Astrocyte (in vitro differentiated cells and primary cell): ENCODE data around the gene STX17. TPM values are rescaled to one million over a fixed set of nuclear protein-coding genes. Genes with fewer than 3 reads are reported as not detected.

Experiments
- DNase-seq: peaks from one replicate; pipeline ENCODE4 v3.0.0-alpha.2; 2010; ENCODE audit warnings: low read depth
- FAIRE-seq: peaks from 2 replicates; lab custom pipeline; 2011; peaks lifted over from hg19 to GRCh38; lab: Jason Lieb, UNC
- H2AFZ ChIP-seq: 2 replicates; pipeline ENCODE4 v1.6.0; 2012; ENCODE audit warnings: low read depth, low read length, inconsistent platforms
- H3K27ac ChIP-seq: 2 replicates; pipeline ENCODE4 v1.5.1; 2011; ENCODE audit warnings: low read depth, low read length, inconsistent platforms
- H3K27me3 ChIP-seq: 2 replicates; pipeline ENCODE4 v1.6.0; 2011; ENCODE audit warnings: low read length, inconsistent platforms; ENCODE audit not compliant: insufficient read depth
- H3K36me3 ChIP-seq: 2 replicates; pipeline ENCODE4 v1.5.1; 2011; ENCODE audit warnings: low read length, inconsistent platforms; ENCODE audit not compliant: insufficient read depth
- H3K4me1 ChIP-seq: 2 replicates; pipeline ENCODE4 v1.5.1; 2011; ENCODE audit warnings: low read length, inconsistent platforms; ENCODE audit not compliant: insufficient read depth
- H3K4me2 ChIP-seq: 2 replicates; pipeline ENCODE4 v1.6.0; 2012; ENCODE audit warnings: low read length, inconsistent platforms
- H3K4me3 ChIP-seq: 2 replicates; pipeline ENCODE4 v1.5.1; 2011; ENCODE audit warnings: low read depth, mild to moderate bottlenecking, low read length, inconsistent platforms; ENCODE audit not compliant: insufficient read depth
- H3K79me2 ChIP-seq: 2 replicates; pipeline ENCODE4 v1.6.0; 2012; ENCODE audit warnings: mild to moderate bottlenecking, low read length, inconsistent platforms; ENCODE audit not compliant: insufficient read depth
- H3K9ac ChIP-seq: 2 replicates; pipeline ENCODE4 v1.6.0; 2012; ENCODE audit warnings: mild to moderate bottlenecking, low read length, inconsistent platforms
- H3K9me3 ChIP-seq: 2 replicates; pipeline ENCODE4 v1.5.1; 2012; ENCODE audit warnings: low read depth, mild to moderate bottlenecking, low read length, inconsistent platforms; ENCODE audit not compliant: insufficient read depth
- H4K20me1 ChIP-seq: 2 replicates; pipeline ENCODE4 v1.6.0; 2012; ENCODE audit warnings: low read length, inconsistent platforms; ENCODE audit not compliant: insufficient read depth
- H3K27ac Mint-ChIP-seq: one replicate; pipeline ENCODE4 v1.8.0; 2021; ENCODE audit warnings: mild to moderate bottlenecking, mixed read lengths; ENCODE audit not compliant: unreplicated experiment
- H3K27me3 Mint-ChIP-seq: one replicate; pipeline ENCODE4 v1.8.0; 2021; ENCODE audit warnings: low read depth, mixed read lengths; ENCODE audit not compliant: unreplicated experiment
- H3K36me3 Mint-ChIP-seq: one replicate; pipeline ENCODE4 v1.8.0; 2021; ENCODE audit warnings: low read depth, mixed read lengths; ENCODE audit not compliant: unreplicated experiment
- H3K4me1 Mint-ChIP-seq: one replicate; pipeline ENCODE4 v1.8.0; 2021; ENCODE audit warnings: low read depth, mixed read lengths; ENCODE audit not compliant: unreplicated experiment
- H3K4me3 Mint-ChIP-seq: one replicate; pipeline ENCODE4 v1.8.0; 2021; ENCODE audit warnings: mild to moderate bottlenecking, moderate library complexity, mixed read lengths; ENCODE audit not compliant: unreplicated experiment
- H3K9me3 Mint-ChIP-seq: one replicate; pipeline ENCODE4 v1.8.0; 2021; ENCODE audit warnings: mild to moderate bottlenecking, mixed read lengths; ENCODE audit not compliant: unreplicated experiment
- EZH2 ChIP-seq: IDR thresholded peaks from 2 replicates; pipeline ENCODE4 v1.6.1; 2012; ENCODE audit warnings: mild to moderate bottlenecking, low read length, inconsistent platforms; ENCODE audit not compliant: insufficient read depth
- total RNA-seq: library from RNA; stranded (reverse); gene quantifications from 2 replicates; pipeline ENCODE4 v1.2.1, GENCODE V29; 2021
- TF ChIP-seq, protein P1 (sequence below): IDR thresholded peaks from 2 replicates; pipeline ENCODE4 v1.5.1; 2011; ENCODE audit warnings: low read depth, mild to moderate bottlenecking, inconsistent platforms, low read length, moderate library complexity; ENCODE audit not compliant: insufficient read depth

Gene STX17
- total RNA-seq, 1 donor from 2014 or later = 28.3 TPM

DNA sequence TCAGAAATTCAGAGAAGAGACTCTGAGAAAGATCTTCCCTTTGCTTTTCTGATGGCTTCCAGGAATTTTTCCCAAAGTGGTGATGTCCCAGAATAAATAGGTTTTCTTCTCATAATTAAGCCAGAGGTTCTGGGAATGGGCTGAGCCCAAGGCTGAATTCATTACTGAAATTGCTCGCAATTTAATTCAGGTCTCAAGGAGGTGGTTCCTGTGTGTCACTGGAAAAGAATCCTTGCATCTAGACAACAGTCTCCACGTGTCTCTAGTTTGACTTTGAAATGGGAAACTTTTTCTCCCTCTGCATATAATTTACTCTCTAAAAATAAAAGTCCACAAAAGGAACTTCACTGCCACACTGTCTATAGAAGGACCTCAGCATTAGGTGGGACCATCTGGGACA, 27.8 kb upstream of the STX17 start:
- peak; percentile 20 for FAIRE-seq
- no peak overlapping the region for H3K4me3 Mint-ChIP-seq
- Histone ChIP-seq H3K9me3 (no peaks in the 10 kb centered on the region), H2AFZ (no peak overlapping the region), H3K9ac (no peak overlapping the region), H3K36me3 (no peaks in the 10 kb centered on the region), H3K4me2 (no peak overlapping the region), H3K27me3 (peaks cover 11% of the 10 kb centered on the region), H3K4me1 (peaks cover 6% of the 10 kb centered on the region), H4K20me1 (peaks cover 5% of the 10 kb centered on the region), H3K4me3 (no peak overlapping the region), H3K27ac (no peak overlapping the region), H3K79me2 (no peaks in the 10 kb centered on the region)
- peak; percentile 25 for DNase-seq
- TF ChIP-seq EZH2 = no peak
- TF ChIP-seq, protein P1, sequence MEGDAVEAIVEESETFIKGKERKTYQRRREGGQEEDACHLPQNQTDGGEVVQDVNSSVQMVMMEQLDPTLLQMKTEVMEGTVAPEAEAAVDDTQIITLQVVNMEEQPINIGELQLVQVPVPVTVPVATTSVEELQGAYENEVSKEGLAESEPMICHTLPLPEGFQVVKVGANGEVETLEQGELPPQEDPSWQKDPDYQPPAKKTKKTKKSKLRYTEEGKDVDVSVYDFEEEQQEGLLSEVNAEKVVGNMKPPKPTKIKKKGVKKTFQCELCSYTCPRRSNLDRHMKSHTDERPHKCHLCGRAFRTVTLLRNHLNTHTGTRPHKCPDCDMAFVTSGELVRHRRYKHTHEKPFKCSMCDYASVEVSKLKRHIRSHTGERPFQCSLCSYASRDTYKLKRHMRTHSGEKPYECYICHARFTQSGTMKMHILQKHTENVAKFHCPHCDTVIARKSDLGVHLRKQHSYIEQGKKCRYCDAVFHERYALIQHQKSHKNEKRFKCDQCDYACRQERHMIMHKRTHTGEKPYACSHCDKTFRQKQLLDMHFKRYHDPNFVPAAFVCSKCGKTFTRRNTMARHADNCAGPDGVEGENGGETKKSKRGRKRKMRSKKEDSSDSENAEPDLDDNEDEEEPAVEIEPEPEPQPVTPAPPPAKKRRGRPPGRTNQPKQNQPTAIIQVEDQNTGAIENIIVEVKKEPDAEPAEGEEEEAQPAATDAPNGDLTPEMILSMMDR = no peak
- H3K27me3 Mint-ChIP-seq = no peaks in the 10 kb centered on the region
- H3K36me3 Mint-ChIP-seq = peaks cover 4% of the 10 kb centered on the region
- H3K9me3 Mint-ChIP-seq = peaks cover 3% of the 10 kb centered on the region
- no peak overlapping the region for H3K27ac Mint-ChIP-seq
- H3K4me1 Mint-ChIP-seq = peaks cover 19% of the 10 kb centered on the region

DNA sequence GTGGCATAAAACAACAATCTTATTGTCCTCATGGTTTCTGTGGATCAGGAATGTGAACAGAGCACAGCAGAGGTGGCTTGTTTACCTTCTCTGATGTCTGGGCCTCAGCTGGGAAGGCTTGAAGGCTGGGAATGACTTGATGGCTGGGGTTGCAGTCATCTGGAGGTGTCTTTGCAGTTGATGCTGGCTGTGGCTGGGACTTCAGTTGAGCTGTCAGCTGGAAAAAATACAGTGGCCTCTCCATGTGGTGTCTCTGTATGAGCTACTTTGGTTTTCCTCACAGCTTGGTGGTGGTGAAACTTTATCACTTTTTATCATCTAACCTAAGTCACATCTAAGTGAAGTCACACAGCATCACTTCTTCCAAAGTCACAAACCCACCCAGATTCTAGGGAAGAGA, 24.7 kb upstream of the STX17 start:
- Histone ChIP-seq H3K79me2 (no peaks in the 10 kb centered on the region), H3K4me2 (no peak overlapping the region), H3K9ac (no peak overlapping the region), H3K27me3 (no peaks in the 10 kb centered on the region), H3K9me3 (no peaks in the 10 kb centered on the region), H2AFZ (no peak overlapping the region), H3K27ac (no peak overlapping the region), H3K36me3 (no peaks in the 10 kb centered on the region), H4K20me1 (no peaks in the 10 kb centered on the region), H3K4me3 (no peak overlapping the region), H3K4me1 (no peaks in the 10 kb centered on the region)
- H3K9me3 Mint-ChIP-seq = peaks cover 3% of the 10 kb centered on the region
- no peak overlapping the region for H3K27ac Mint-ChIP-seq
- H3K4me1 Mint-ChIP-seq = peaks cover 14% of the 10 kb centered on the region
- H3K36me3 Mint-ChIP-seq = peaks cover 4% of the 10 kb centered on the region
- DNase-seq (no peak), FAIRE-seq (no peak)
- H3K4me3 Mint-ChIP-seq = no peak overlapping the region
- TF ChIP-seq, protein P1 = no peak
- no peaks in the 10 kb centered on the region for H3K27me3 Mint-ChIP-seq

DNA sequence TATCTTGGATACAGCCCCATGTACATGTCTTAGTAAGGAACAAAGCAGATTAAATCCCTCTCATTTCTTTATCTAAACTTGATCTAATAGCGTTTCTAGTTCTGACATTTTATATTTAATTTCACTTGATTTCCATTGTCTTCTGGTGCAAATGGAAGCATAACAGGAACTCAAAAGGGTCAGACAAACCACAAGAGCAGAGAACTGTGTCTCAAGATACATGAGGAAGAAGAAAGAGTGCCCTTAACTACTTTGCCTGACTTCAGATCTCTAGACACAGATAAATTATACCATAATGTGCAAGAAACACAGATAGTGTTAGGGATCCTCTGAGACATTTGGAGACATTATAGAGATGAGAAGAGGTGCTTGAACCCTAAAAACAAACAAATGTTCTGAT, 20.7 kb upstream of the STX17 start:
- DNase-seq (no peak), FAIRE-seq (no peak)
- Histone ChIP-seq H4K20me1 (no peaks in the 10 kb centered on the region), H2AFZ (no peak overlapping the region), H3K27me3 (no peaks in the 10 kb centered on the region), H3K36me3 (no peaks in the 10 kb centered on the region), H3K79me2 (no peaks in the 10 kb centered on the region), H3K4me2 (no peak overlapping the region), H3K27ac (no peak overlapping the region), H3K9me3 (no peaks in the 10 kb centered on the region), H3K4me1 (no peaks in the 10 kb centered on the region), H3K4me3 (no peak overlapping the region), H3K9ac (no peak overlapping the region)
- H3K36me3 Mint-ChIP-seq = peaks cover 4% of the 10 kb centered on the region
- TF ChIP-seq, protein P1 = no peak
- TF ChIP-seq EZH2 = no peak
- peak overlapping the region; percentile 11 for H3K27ac Mint-ChIP-seq
- peaks cover 2% of the 10 kb centered on the region for H3K27me3 Mint-ChIP-seq
- peaks cover 3% of the 10 kb centered on the region for H3K9me3 Mint-ChIP-seq
- peaks cover 7% of the 10 kb centered on the region for H3K4me1 Mint-ChIP-seq
- no peak overlapping the region for H3K4me3 Mint-ChIP-seq
